Osteoblast (primary cell): ENCODE results near the gene JARID2. TPM values are rescaled to one million over a fixed set of nuclear protein-coding genes. Genes with fewer than 3 reads are reported as not detected.

Experiments
- DNase-seq: peaks from one replicate; pipeline ENCODE4 v3.0.0; 2011; ENCODE audit warnings: low spot score, mixed read lengths; ENCODE audit not compliant: insufficient read length; ENCODE audit errors: missing footprints
- H2AFZ ChIP-seq: 2 replicates; pipeline ENCODE4 v1.6.0; 2011; ENCODE audit warnings: mild to moderate bottlenecking, low read length
- H3K27ac ChIP-seq: 2 replicates; pipeline ENCODE4 v1.5.1; 2011; ENCODE audit warnings: mild to moderate bottlenecking, low read depth, low read length, moderate library complexity
- H3K27me3 ChIP-seq: 2 replicates; pipeline ENCODE4 v1.6.0; 2012; ENCODE audit warnings: mild to moderate bottlenecking, control low read depth, inconsistent platforms, low read length, moderate library complexity; ENCODE audit not compliant: insufficient read depth
- H3K36me3 ChIP-seq: 2 replicates; pipeline ENCODE4 v1.5.1; 2011; ENCODE audit warnings: mild to moderate bottlenecking, low read length, control low read depth, moderate library complexity; ENCODE audit not compliant: insufficient read depth
- H3K4me1 ChIP-seq: 2 replicates; pipeline ENCODE4 v1.5.1; 2011; ENCODE audit warnings: mild to moderate bottlenecking, low read length, control low read depth, moderate library complexity; ENCODE audit not compliant: insufficient read depth
- H3K4me2 ChIP-seq: 2 replicates; pipeline ENCODE4 v1.6.0; 2011; ENCODE audit warnings: mild to moderate bottlenecking, low read length; ENCODE audit not compliant: insufficient read depth
- H3K4me3 ChIP-seq: fragments of 200-600 bp; sonication (generic); 3 replicates; pipeline ENCODE4 v1.5.1; 2012; ENCODE audit warnings: mild to moderate bottlenecking, low read length, inconsistent platforms; ENCODE audit not compliant: insufficient read depth
- H3K79me2 ChIP-seq: 2 replicates; pipeline ENCODE4 v1.6.0; 2012; ENCODE audit warnings: mild to moderate bottlenecking, low read length, control low read depth, inconsistent platforms; ENCODE audit not compliant: insufficient read depth
- H3K9me3 ChIP-seq: 2 replicates; pipeline ENCODE4 v1.5.1; 2011; ENCODE audit warnings: low read depth, low read length, control low read depth
- H4K20me1 ChIP-seq: 2 replicates; pipeline ENCODE4 v1.6.0; 2012; ENCODE audit warnings: mild to moderate bottlenecking, low read length, control low read depth; ENCODE audit not compliant: insufficient read depth
- total RNA-seq: library from RNA; depleted of rRNA; stranded (reverse); fragments of >200 nt; gene quantifications from 2 replicates; pipeline ENCODE4 v1.2.3, GENCODE V29; 2012
- TF ChIP-seq, protein P1 (sequence below): IDR thresholded peaks from 2 replicates; pipeline ENCODE4 v1.5.1; 2011; ENCODE audit warnings: mild to moderate bottlenecking, low read depth, low read length, moderate library complexity; ENCODE audit errors: extremely low read depth

The JARID2 gene
- total RNA-seq, 1 donor = 10.5 TPM

DNA sequence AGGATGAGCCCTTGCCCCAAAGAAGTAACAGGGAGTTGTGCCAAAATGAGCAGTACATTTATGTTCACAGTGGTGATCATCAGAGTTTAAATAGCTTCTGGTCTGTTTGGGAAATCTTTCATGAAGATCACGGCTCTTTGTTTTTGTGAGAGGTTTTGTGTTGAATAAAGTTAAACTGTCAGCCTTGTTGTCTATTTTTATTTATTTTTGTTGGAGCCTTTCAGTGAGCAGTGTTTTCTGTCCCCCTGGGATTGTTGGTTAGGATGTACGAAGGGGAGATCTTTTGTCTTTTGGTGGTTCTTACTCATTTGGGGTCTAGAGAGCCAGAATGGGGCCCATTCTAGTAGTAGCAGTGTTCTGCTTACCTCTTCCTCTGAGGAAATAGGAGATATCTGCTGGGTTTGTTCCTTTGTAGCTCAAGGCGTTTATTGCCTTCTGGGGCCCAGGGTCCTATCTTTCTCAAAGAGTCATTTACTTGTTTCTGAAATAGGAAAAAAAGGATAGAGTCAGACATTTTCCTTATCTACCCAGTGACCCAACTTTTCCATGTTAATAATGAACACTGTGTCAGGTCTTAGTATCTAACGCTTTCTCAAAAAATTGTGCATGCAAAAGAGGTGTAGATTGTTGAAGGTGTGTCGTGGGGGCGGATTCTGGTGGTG, 157.4 kb downstream of the JARID2 start:
- TF ChIP-seq, protein P1, sequence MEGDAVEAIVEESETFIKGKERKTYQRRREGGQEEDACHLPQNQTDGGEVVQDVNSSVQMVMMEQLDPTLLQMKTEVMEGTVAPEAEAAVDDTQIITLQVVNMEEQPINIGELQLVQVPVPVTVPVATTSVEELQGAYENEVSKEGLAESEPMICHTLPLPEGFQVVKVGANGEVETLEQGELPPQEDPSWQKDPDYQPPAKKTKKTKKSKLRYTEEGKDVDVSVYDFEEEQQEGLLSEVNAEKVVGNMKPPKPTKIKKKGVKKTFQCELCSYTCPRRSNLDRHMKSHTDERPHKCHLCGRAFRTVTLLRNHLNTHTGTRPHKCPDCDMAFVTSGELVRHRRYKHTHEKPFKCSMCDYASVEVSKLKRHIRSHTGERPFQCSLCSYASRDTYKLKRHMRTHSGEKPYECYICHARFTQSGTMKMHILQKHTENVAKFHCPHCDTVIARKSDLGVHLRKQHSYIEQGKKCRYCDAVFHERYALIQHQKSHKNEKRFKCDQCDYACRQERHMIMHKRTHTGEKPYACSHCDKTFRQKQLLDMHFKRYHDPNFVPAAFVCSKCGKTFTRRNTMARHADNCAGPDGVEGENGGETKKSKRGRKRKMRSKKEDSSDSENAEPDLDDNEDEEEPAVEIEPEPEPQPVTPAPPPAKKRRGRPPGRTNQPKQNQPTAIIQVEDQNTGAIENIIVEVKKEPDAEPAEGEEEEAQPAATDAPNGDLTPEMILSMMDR = no peak
- Histone ChIP-seq H3K4me3 (no peak overlapping the region), H3K27ac (no peak overlapping the region), H4K20me1 (peaks cover 40% of the 10 kb centered on the region), H2AFZ (no peak overlapping the region), H3K79me2 (peaks cover 89% of the 10 kb centered on the region), H3K4me1 (peaks cover 10% of the 10 kb centered on the region), H3K4me2 (no peak overlapping the region), H3K9me3 (no peaks in the 10 kb centered on the region), H3K36me3 (no peaks in the 10 kb centered on the region), H3K27me3 (no peaks in the 10 kb centered on the region)
- DNase-seq = no peak

DNA sequence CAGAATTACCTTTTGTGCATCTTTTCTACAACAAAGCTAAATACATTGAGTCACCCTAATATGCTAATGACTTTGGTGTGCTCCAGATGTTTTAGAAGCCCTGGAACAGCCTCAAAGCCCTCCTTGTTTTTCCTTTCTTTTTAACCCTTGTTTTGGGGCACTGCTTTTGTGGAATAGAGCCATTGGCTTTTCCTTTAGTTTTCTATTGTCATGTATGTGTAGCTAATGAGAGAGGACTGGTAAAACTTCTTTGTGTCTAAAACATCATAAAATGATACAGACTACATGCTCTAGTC, 158.8 kb downstream of the JARID2 start:
- peaks cover 84% of the 10 kb centered on the region for H3K79me2 ChIP-seq
- DNase-seq = no peak
- peaks cover 36% of the 10 kb centered on the region for H4K20me1 ChIP-seq
- H3K27ac ChIP-seq = no peak overlapping the region
- H2AFZ ChIP-seq = no peak overlapping the region
- H3K36me3 ChIP-seq = no peaks in the 10 kb centered on the region
- no peaks in the 10 kb centered on the region for H3K27me3 ChIP-seq
- TF ChIP-seq, protein P1 = no peak
- no peak overlapping the region for H3K4me2 ChIP-seq
- H3K9me3 ChIP-seq = no peaks in the 10 kb centered on the region
- no peak overlapping the region for H3K4me3 ChIP-seq
- peaks cover 8% of the 10 kb centered on the region for H3K4me1 ChIP-seq

DNA sequence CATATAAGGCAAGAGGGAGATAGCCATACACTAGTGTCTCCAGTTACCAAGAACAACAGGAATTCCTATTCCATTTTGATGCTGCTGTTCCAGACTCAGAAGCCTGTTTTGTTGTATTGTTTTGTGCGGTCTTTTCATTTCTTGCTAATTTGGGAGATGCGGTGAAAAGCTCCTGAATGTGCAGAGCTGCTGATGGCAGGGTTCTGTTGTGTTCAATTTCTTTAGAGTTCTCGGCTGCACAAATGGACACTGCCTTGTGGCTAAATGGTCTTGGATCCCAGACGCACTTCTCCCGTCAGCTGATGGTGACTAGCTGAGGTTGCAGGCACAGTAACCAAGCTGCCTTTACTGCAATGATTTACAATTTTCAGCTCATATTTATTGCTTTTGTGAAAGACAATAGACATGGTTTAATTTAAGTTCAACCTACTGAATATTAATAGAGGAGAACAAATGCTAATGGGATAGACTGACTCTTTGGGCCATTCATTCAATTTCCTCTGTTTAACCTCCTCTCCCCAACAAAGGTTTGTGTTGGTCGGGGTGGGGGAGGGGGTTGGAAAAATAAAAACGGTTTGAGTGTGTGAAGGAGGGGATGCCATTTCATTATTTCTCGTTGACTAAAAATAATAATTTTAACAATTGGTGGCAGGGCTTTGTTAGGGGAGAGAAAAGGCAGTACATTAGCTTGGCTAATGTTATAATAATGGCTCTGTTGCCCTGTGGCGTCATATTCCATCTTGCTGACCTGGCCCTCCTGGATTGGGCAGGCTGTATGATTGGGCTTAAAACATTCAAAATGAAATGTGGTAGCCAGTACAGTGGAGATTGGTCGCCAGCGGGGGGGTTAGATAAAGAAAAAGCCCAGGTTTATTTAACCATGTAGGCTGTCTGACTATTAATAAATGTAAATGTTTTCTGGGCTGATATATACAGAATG, 159.5 kb downstream of the JARID2 start:
- no peak overlapping the region for H3K4me2 ChIP-seq
- no peak overlapping the region for H2AFZ ChIP-seq
- H3K4me3 ChIP-seq = no peak overlapping the region
- peaks cover 3% of the 10 kb centered on the region for H3K4me1 ChIP-seq
- peaks cover 35% of the 10 kb centered on the region for H4K20me1 ChIP-seq
- H3K79me2 ChIP-seq = peaks cover 85% of the 10 kb centered on the region
- no peaks in the 10 kb centered on the region for H3K36me3 ChIP-seq
- no peak overlapping the region for H3K27ac ChIP-seq
- H3K27me3 ChIP-seq = no peaks in the 10 kb centered on the region
- DNase-seq = no peak
- TF ChIP-seq, protein P1 = no peak
- H3K9me3 ChIP-seq = no peaks in the 10 kb centered on the region

DNA sequence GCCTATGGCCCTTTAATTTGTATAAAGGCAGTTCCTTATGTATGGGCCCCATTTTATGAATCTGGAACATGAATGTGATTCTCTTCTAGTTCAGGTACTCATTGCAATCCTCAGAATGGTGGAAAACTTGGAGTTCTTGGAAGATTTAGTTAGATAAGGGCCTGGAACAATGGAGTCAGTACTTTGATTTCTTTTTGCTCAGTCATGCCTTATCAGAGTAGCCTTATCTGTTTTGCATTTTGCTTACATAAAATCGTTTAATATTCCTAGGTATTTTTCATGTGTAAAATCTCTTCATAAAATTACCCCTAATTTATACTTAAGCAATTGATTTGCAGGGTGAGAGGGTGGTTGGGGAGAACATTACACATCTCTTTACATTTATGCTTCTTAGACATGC, 160.6 kb downstream of the JARID2 start:
- Histone ChIP-seq H2AFZ (no peak overlapping the region), H3K4me1 (no peaks in the 10 kb centered on the region), H3K4me2 (no peak overlapping the region), H3K4me3 (no peak overlapping the region), H3K27ac (no peak overlapping the region), H3K27me3 (no peaks in the 10 kb centered on the region), H3K79me2 (peaks cover 79% of the 10 kb centered on the region), H3K36me3 (peaks cover under 1% of the 10 kb centered on the region), H4K20me1 (peaks cover 35% of the 10 kb centered on the region), H3K9me3 (no peaks in the 10 kb centered on the region)
- DNase-seq = no peak
- TF ChIP-seq, protein P1 = no peak
